Left ventricle myocardium inferior (tissue), 1 donor: ENCODE measurements around the gene LRP8. TPM values are rescaled to one million over a fixed set of nuclear protein-coding genes. Genes with fewer than 3 reads are reported as not detected.

Source experiments
- DNase-seq: peaks from one replicate; pipeline ENCODE4 v3.0.0-alpha.2; 2020
- H3K27ac ChIP-seq: fragments of 200-600 bp; replicated peaks from 2 replicates; pipeline ENCODE4 v1.8.0; 2021
- H3K27me3 ChIP-seq: fragments of 200-600 bp; 2 replicates; pipeline ENCODE4 v1.8.0; 2021; ENCODE audit warnings: low read depth
- H3K36me3 ChIP-seq: fragments of 200-600 bp; 2 replicates; pipeline ENCODE4 v1.8.0; 2021
- H3K4me1 ChIP-seq: fragments of 200-600 bp; 2 replicates; pipeline ENCODE4 v1.8.0; 2021
- H3K4me3 ChIP-seq: fragments of 200-600 bp; 2 replicates; pipeline ENCODE4 v1.8.0; 2021; ENCODE audit warnings: mild to moderate bottlenecking, moderate library complexity
- H3K9me3 ChIP-seq: fragments of 200-600 bp; replicated peaks from 2 replicates; pipeline ENCODE4 v1.8.0; 2021
- CTCF ChIP-seq: fragments of 200-600 bp; IDR thresholded peaks from 2 replicates; pipeline ENCODE4 v1.8.0; 2021; ENCODE audit warnings: antibody characterized with exemption, mild to moderate bottlenecking, borderline replicate concordance
- intact Hi-C: fragments of 100-400 bp; cut with micrococcal nuclease; formaldehyde crosslinking; loops from one replicate; pipeline ENCODE4 v1.11.0; 2022
- total RNA-seq: library from RNA; stranded (reverse); fragmentation: NEBNext Ultra II Directional; extraction: Animal tissue kit (Norgen Biotek cat#: 25700); gene quantifications from one replicate; pipeline ENCODE4 v1.2.1, GENCODE V29; 2021
- donor health status: DM: no; HTN: yes; CAD: no; lungs with severe emphysema.

The LRP8 gene
- total RNA-seq, 1 donor from 2014 or later, result 1.8 TPM

DNA sequence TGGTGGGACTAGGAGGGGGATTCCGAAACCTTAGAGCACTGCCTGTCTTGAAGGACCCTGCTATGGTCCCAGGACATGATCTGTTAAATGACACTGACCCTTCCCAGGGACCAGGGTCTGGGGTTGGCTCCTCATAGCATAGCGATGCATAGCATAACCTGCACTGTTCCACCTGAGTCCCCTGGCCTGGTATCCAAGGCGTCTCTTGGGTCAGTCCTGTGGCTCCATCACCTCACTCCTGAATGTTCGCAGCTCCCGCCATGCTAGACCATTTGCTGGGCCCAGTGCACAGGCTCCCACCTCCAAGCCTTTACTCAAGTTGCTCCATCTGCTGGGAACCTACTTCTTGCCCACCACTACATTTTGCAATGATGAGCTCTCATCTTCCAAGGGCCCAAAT lies 50.5 kb downstream of the LRP8 start:
- no peak for TF ChIP-seq CTCF
- no peaks in the 10 kb centered on the region for H3K36me3 ChIP-seq
- H3K9me3 ChIP-seq, result no peaks in the 10 kb centered on the region
- peaks cover 5% of the 10 kb centered on the region for H3K27me3 ChIP-seq
- DNase-seq, result no peak
- H3K4me3 ChIP-seq, result no peak overlapping the region
- intact Hi-C loops, result loop anchor here (5.0 kb wide), 1 partner anchor 115 kb away; no protein-coding TSS in a partner anchor
- no peaks in the 10 kb centered on the region for H3K4me1 ChIP-seq
- H3K27ac ChIP-seq, result no peak overlapping the region

GRCh38 chr1:53276902-53277281 lies 51.0 kb downstream of the LRP8 start:
- Histone ChIP-seq H3K4me3 (no peak overlapping the region), H3K4me1 (no peaks in the 10 kb centered on the region), H3K9me3 (no peaks in the 10 kb centered on the region), H3K36me3 (no peaks in the 10 kb centered on the region), H3K27ac (no peak overlapping the region), H3K27me3 (peaks cover 5% of the 10 kb centered on the region)
- no peak for TF ChIP-seq CTCF
- intact Hi-C loops, result loop anchor here (5.0 kb wide), 1 partner anchor 115 kb away; no protein-coding TSS in a partner anchor
- no peak for DNase-seq

GRCh38 chr1:53276153-53276901 lies 51.5 kb downstream of the LRP8 start:
- Histone ChIP-seq H3K36me3 (no peaks in the 10 kb centered on the region), H3K4me1 (no peaks in the 10 kb centered on the region), H3K27ac (no peak overlapping the region), H3K4me3 (no peak overlapping the region), H3K9me3 (no peaks in the 10 kb centered on the region), H3K27me3 (peaks cover 5% of the 10 kb centered on the region)
- intact Hi-C loops, result loop anchor here (5.0 kb wide), 1 partner anchor 116 kb away; no protein-coding TSS in a partner anchor
- no peak for DNase-seq
- TF ChIP-seq CTCF, result no peak

DNA sequence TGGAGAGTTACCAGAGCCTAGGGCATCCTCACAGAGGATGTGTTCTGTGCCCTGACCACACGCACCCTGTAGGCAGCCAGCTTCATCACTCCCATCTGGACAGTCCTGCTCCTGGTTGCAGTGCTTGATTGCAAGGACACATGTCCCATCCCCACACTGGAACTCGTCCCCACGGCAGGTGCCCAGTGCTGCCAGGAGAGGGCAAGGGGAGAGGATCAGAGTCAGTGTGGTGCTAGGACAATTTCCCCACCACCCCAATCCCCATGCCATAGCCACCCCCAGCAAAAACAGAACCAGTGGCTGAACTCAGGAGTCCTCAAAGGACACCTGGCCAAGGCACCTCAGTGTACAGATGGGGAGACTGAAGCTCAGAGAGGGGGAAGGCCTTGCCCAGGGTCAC lies 52.3 kb downstream of the LRP8 start:
- H3K9me3 ChIP-seq, result no peaks in the 10 kb centered on the region
- H3K4me1 ChIP-seq, result no peaks in the 10 kb centered on the region
- no peaks in the 10 kb centered on the region for H3K36me3 ChIP-seq
- intact Hi-C loops, result loop anchor here (5.0 kb wide), 1 partner anchor 117 kb away; no protein-coding TSS in a partner anchor
- no peak overlapping the region for H3K4me3 ChIP-seq
- H3K27me3 ChIP-seq, result peaks cover 5% of the 10 kb centered on the region
- TF ChIP-seq CTCF, result no peak
- no peak for DNase-seq
- H3K27ac ChIP-seq, result no peak overlapping the region

- TF ChIP-seq CTCF, result no peak
- Histone ChIP-seq H3K9me3 (no peaks in the 10 kb centered on the region), H3K27me3 (peaks cover 5% of the 10 kb centered on the region), H3K4me3 (no peak overlapping the region), H3K4me1 (no peaks in the 10 kb centered on the region), H3K27ac (no peak overlapping the region), H3K36me3 (no peaks in the 10 kb centered on the region)
- no peak for DNase-seq
- intact Hi-C loops, result loop anchor here (5.0 kb wide), 1 partner anchor 118 kb away; no protein-coding TSS in a partner anchor
Measured at GRCh38 chr1:53274541-53275185, 53.2 kb downstream of the LRP8 start.
